GM19468 (cell line): ENCODE results near the gene TFPT.

Experiments
- ATAC-seq: cut with Tn5 transposase; IDR thresholded peaks from one replicate; pipeline ENCODE4 v1.9.1; 2021; ENCODE audit warnings: mild to moderate bottlenecking, moderate library complexity, moderate number of reproducible peaks; ENCODE audit not compliant: unreplicated experiment; ENCODE audit errors: extremely low read depth

TFPT gene, protein sequence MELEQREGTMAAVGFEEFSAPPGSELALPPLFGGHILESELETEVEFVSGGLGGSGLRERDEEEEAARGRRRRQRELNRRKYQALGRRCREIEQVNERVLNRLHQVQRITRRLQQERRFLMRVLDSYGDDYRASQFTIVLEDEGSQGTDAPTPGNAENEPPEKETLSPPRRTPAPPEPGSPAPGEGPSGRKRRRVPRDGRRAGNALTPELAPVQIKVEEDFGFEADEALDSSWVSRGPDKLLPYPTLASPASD

DNA sequence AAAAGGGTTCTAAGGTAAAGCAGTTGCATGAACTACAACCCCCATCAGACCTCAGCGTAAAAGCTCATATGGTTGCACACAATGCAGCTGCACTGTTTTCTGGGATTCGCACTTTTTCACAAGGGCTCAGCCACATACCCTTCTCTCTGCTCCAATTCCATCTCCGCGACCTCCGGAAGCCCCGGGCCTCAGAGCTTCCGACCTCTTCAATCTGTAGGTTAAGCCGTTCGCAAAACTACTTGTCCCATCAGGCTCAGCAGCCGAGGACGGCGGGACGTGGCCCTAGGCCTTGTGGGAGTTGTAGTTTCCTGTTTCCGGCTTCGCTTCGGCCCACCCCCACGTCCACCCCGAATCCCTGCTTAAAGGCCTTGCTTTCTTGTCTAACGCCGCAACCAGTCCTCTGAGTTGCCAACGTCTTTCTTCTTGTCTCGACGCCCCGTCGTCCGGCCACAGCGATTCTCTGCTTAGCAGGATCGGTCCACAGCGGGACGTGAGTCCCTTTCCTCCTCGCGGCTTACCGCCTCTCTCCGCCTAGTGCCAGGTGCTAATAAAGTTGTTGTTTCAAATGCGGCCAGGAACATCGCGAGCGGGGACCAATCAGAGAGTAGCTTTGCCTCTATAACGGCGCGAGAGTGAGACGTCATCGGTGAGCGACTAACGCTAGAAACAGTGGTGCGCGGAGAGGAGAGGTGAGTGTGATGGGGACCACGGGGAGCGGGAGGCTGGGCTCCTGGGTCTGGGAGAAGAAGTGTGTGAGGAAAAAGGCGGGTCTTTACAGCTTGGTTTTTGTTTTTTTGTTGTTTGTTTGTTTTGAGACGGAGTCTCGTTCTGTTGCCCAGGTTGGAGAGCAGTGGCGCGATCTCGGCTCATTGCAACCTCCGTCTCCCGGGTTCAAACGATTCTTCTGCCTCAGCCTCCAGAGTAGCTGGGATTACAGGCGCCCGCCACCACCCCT is at the start of gene TFPT, which contains the start of gene PRPF31:
TFPT (minus strand) TSS at position 549 of the 955 bp plus-strand sequence; CDS start at position 161, 388 bp downstream.
PRPF31 (plus strand) TSS at position 646 of the 955 bp plus-strand sequence. CDS start 2,525 bp downstream, outside the sequence.
- peak; percentile 50 for ATAC-seq

DNA sequence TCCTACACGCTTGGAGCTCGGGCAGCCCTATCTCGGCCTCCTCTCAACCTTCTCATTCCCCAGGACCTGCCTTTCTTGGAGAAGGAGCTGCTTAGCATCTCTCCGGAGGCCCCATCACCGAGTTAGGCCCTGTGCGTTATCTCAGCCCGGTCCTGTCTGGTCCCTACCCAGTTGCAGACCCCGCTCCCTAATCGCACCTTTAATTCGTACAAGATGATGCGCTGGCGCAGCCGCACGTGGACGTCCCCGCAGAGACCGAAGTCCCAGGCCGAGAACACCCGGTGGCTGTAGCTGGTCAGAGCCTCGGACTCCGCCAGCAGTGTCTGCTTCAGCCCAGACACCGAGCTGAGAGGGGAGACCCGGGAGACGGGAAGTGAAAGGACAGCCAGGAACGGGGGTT is 49.8 kb upstream of the TFPT start:
- no peak for ATAC-seq

DNA sequence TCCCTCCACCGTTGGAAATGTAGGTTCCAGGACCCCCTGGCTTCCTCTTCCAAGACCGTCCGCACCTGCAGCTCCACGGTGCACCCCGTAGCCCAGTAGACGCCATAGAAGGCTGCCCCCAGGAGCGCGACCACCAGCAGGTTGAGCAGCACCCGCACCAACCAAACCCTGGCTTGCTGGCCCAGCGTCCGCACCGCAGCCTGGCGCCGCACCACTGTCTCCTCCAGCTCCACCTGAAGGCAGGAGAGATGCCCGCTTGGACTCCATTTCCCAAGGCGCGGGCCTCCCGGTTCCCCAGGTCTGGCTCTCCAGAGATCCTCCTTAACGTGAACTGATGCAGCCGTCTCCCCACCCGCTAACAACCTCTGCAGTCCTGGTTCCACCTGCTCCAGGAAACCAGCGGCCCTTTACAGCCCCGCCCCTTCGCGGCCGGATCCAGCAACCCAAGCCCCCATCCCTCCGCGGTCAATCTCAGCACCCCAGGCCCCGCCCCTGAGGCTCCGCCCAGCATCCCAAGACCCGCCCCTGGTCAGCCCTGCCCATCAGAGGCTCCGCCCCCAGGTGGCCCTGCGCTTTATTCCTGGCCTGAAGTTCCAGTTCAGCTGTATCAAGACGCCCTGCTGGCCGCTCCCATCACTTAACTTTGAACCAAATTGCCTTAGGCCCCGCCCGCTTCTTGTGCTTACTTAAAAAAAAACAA is 49.1 kb upstream of the TFPT start:
- no peak for ATAC-seq

DNA sequence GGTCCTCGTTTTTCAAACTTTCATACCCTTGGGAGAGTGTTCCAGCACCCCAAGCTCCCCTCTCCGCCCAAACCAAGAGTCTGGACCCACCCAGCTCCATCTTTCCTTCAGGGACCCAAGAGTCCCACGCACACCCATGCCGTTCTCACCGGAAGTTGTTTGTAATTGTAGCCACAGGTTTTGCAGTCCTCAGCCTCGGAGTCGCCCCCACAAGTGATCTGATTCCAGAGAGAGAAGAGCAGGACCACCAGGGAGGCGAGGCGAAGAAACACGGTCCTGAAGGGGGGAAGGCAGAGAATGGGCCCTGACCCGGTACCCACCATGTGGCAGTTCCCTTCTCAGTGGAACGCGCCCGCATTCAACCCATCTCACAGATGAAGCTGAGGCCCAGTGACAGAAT is 47.4 kb upstream of the TFPT start:
- ATAC-seq: no peak

DNA sequence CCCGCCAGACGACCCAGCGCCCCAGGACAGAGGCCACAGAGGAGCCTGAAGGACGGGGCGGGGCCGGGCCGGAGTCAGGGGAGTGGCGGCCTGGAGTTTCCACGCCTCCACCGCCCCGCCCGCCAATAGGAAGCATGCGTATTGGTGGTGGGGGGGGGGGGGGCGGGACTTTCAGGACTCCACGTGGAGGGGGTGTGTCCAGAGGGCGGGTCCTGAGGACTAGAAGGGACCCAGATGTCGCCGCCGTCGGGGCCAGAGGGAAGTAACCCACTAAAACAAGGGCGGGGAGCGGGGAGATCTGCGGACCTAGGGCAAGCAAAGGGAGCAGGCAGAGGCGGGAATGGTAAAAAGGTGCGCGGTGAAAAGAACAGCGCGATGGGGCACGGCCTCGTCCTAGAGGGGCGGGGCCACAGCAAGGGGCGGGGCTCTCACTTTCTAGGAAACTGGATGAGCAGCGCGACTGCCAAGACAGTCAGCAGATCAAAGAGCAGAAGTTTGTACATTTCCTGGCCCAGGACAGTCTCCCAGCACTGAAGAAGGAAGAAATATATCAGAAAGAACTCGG is 46.9 kb upstream of the TFPT start:
- no peak for ATAC-seq

DNA sequence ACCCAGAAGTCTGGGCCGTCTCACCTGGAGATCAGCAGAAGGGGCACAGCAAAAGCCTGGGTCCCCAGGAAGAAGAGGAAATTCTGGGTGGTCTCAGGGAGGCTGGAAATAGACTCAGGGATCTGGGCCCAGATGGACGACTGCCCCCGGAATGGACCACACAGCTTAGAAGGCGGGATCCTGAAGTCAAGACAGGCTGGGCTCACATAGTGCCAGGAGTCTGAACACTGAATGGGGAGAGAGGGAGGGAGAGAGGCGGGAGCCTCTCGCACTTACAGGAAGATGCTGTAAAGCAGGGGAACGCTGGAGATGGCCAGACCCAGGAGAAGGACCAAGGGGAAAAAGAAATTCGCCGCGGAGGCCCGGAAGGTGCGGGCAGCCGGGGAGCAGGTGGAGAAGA is 45.4 kb upstream of the TFPT start:
- no peak for ATAC-seq

DNA sequence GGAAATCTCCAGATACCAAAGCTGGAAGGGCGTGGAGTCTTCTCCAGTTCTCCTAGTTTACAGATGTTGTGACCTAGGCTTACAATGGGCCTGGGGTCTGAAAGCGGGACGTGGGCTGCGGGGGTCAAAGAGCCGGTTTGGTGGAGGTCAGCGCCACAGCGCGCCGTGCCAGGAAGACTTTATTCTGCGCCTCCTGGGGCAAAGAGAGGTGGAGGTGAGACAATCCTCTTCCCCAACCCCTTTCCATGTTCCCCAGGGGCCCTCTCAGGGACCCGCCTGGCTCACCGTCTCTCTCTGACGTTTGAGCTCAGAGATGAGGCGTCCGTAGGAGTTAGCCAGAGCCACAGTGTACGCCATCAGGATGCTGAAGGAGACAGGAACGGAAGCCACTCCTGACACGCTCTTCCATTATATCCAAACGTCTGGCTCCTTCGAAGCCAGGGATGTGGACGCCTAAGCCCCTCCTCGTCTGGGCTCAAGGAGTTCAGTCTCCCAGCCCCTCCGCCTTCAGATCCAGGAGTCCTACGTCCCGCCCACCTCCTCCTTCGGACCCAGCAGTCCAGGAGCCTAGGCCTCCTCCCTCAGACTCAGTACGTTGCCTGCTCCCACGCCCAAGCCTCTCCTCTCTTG is 44.8 kb upstream of the TFPT start:
- no peak for ATAC-seq

DNA sequence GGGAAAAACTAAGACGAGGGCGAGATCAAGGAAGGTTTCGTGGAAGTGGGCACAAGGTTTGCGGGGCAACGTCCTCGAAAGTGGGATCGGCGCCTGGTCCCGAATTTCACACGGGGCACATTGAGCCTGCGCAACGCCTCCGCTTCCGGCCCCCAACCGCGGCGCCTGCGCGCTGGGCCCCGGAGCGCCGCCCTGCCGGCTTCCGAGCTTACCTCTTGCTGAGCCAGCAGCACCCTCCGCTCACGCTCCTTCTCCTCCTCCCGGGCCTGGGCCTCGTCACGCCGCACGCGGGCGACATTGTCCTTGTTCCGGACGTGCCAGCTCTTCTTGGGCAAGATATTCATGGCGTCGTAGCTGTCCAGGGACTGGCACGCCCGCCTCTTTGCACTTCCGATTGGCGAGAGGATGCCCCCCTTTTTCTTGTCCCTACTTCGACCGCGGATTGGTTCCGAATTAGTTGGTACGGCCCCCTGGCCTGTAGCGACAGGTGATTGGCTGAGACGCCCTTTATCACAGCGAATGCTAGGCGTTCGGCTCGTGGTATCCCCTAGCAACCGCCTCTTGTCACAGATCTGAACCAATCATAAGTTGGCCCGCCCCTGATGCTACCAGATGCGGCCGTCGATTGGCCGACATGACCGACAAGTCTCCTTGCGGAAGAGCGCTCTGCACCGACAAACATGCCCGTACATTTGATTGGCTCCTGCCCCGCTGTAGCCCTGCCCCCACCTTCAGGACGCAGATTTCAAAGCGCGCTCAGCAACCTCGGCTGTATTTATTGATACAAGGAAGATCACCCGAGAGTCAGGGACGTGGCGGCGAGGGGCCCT is 44.1 kb upstream of the TFPT start, which contains the start of gene LENG1:
LENG1 (minus strand) TSS at position 370 of the 830 bp plus-strand sequence; CDS start at position 344, 26 bp downstream.
- peak; percentile 73 for ATAC-seq

DNA sequence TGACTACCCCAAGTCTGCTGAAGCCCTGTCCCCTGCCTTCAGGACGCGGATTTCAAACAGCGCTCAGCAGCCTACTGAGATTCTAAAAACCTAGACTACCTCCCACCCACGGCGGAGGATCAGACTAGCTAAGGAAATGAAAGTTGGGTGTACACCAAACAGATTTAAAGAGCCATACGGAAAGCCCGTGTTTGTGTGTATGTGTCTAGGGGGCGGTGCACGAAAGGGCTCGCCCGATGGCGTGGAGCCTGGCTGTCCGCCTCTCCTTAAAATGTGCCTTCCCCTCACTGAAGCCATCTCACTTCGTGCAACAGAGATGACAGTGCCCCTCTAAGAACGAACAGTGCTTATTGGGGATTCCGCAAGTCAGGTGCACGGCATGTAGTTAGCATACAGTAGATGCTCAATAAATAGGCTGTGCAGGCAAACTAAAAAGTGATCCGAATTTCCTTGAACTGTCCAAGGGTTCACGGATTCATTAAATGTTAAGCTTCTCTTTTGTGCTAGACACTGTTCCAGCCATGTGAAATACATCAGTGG is 43.4 kb upstream of the TFPT start:
- ATAC-seq: no peak

DNA sequence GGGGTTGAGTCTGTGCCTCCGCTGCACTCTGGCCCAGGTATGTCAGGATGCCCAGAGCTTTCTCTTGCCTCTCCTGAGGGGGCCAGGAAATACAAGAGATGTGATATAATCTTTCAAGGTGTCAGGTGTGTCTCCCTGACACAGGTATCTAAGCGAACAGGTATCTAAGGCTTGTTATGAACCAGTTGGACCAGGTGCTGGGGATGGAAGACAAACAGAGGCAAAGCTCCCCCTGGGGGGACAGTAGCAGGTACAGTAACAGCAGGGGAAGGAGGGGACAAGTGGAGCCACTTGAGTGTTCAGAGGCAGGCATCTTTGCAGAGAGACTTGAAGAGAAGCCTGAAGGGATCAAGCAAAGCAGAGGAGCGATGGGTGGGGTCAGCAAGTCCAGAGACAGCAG is 41.5 kb upstream of the TFPT start:
- ATAC-seq: no peak

DNA sequence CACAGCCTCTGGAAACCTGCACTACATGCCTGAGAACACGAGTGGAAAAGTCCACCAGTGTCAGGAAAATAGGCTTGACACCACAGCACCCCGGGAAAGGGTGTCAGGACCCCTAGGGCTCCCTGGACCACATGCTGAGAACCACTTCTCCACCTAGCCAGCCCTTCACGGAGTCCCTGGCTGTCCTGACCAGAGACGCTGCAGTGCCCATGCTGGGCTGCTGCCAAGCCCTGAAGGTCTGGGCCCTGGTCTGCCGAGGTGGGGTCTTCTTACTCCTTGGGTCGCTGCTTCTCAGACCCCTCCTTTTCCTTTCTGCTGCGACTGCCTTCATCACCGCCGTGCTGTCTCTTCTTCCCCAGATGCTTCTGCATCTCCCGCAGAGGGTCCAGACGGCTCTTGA is 41.0 kb upstream of the TFPT start:
- no peak for ATAC-seq

DNA sequence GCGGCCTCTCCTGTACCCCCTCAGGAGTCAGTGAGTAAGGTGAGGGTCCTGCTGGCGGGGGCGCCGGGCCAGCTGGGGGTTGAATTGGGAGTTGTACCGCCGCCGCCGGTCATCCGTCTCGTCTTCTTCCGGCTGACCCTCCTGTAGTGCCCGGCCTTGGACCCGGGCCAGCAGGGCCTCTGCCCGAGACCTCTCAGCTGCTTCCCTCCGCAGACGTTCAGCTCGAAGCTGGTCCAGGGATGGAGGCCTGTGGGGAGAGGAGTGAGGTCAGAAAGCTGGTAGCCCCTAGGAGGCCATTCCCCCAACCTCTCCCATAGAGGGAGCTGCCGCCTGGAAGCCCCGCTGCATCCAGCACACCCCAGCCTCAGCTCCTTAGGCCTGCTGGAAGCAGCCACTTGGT is 40.2 kb upstream of the TFPT start:
- ATAC-seq: no peak

DNA sequence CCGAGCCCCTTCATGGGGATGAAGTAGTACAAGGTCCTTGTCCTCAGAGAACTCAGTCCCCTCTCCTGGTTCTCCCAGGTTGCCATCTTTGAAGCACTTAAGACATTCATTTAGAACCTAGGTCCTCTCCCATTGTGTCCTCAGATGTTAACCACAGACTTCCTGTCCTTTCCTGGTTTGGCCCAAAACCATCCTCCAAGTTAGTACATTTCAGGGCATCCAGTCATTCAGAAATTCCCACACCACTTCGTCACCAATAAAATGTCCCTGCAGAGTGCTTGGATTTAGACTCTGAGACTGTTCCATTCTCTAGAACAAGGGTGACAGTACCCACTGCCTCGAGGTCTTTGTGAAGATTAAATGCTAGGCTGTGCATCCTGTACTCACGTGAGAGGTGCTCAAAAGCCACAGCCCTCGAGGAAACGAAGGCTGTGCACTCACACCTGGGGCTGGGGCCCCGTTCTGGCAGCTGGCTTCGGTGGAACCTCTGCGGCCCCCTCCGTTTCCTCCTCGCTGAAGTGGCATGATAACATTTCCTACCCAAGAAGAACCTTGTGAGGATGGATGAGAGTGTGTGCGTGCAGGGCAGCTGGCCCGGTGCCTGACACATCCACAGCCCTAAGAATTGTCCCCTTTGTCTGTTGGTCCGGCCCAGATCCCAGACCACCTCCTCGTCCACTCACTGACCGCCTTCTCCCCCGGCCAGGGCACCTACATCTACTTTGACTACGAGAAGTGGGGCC is 39.3 kb upstream of the TFPT start:
- ATAC-seq: no peak

DNA sequence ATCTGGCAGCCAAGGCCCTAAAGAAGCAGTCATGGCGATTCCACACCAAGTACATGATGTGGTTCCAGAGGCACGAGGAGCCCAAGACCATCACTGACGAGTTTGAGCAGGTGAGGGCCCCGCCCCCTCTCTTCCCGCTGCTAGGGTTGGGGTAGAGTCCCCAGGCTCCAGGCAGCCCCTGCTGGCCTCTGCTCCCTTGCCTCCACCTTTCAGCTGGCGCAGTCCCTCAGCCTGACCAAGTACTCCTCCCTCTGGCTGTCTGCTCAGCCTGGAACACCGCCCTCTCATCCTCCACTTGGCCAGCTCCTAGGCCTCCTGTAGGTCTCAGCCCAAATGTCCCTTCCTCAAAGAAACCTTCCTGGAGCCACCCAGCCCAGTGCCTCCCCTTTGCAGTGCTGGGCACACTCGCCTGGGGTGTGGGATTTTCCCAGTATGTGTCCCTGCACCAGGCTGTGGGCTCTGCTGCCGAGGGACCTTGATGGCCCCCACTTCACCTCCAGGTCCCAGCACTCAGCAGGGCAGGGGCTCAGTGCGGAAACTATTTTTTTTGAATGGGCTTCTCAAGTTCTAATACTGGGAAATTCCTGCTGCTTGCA is 38.4 kb upstream of the TFPT start:
- no peak for ATAC-seq

DNA sequence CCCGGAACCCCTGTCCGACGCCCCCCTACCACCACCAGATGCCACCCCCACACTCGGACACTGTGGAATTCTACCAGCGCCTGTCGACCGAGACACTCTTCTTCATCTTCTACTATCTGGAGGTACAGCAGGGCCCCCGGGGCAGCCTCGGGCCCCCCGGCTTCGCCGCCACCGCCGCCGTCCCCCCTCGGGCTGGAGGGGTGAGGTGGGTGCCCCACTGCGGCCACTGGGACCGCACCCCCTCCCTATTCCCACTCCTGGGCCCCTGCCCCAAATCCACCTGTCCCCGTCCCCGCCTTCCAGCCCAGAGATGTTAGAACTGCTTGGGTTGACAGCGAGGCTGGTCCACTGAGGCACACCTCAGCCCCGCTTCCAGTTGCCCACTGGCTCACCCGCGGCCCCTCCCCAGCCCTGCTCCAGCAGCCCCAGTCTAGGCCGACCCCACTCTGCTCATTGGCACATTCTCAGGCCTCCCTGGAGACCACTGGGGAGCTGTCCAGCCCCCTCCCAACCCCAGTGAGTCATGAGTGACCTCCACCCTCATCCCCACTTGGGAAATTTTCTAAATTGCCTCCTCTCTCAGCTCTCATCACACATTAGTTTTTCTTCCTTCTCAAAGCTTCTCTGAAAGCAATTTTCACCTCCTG is 37.5 kb upstream of the TFPT start:
- ATAC-seq: no peak

DNA sequence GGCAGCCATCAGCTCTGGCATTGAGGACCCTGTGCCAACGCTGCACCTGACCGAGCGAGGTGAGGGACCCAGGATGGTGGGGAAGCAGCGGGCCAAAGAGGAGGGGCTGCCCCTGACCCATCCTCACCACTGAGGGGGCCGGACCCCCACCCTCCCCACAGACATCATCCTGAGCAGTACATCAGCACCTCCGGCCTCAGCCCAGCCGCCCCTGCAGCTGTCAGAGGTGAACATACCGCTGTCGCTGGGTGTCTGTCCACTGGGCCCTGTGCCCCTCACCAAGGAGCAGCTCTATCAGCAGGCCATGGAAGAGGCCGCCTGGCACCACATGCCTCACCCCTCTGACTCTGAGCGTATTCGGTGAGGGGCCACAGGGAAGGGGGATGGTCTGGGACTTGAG is 36.8 kb upstream of the TFPT start:
- no peak for ATAC-seq

DNA sequence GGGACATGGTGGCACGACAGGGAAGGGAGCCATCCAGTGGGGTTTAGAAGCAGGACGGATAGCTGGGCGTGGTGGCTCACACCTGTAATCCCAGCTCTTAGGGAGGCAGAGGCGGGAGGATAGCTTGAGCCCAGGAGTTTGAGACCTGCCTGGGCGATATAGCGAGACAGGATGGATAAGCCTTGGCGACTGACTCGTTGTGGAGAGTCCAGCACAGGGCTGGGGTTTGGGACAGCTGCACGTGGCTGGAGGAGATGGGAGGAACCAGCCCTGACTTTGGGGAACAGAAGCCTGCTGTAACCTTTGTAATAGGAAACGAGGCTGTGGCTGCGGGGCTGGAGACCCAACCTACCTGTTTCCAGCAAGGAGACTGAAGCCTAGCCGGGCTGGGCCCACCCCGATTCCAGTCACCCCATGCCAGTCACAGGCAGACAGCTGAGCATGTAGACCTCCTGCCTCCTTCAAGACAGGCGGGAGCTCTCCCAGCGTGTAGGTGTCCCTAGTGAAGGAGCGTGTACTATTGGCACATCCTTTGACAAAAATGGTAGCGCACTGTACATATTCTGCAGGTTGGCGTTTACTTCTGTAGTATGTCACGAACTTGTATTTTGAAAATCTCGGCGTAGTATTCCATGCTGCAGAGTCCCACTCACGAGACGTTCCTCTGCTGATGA is 36.0 kb upstream of the TFPT start:
- no peak for ATAC-seq
